Caco-2 (cell line): ENCODE measurements around the gene SPATS2L. TPM values are rescaled to one million over a fixed set of nuclear protein-coding genes. Genes with fewer than 3 reads are reported as not detected.

ENCODE experiments used
- BruUV-seq: library from RNA; stranded (reverse); fragments of 400-500 nt; replicated peaks from 2 replicates; lab custom pipeline; 2021; lab: Mats Ljungman, UMichigan
- CTCF ChIA-PET: fragments of 300-600 bp; sonication (Branson Sonifier 250); formaldehyde crosslinking; loops from one replicate; lab custom pipeline; 2022; ENCODE audit warnings: antibody characterized with exemption; lab: Charles Lee
- POLR2A ChIA-PET: fragments of 300-600 bp; sonication (Branson Sonifier 250); formaldehyde crosslinking; loops from one replicate; lab custom pipeline; 2022; ENCODE audit warnings: antibody characterized with exemption; lab: Charles Lee
- DNase-seq, 2 experiments: peaks; one replicate each; pipeline versions ENCODE4 v3.0.0 to v3.0.0-alpha.2; 2020 to 2022
- H3K27me3 ChIP-seq: replicated peaks from 2 replicates; pipeline ENCODE4 v1.6.0; 2011; ENCODE audit warnings: low read length; ENCODE audit not compliant: control insufficient read depth, insufficient read depth
- H3K36me3 ChIP-seq: 2 replicates; pipeline ENCODE4 v1.5.1; 2011; ENCODE audit warnings: low read length; ENCODE audit not compliant: control insufficient read depth, insufficient read depth
- H3K4me1 ChIP-seq: fragments of 250-450 bp; sonication (Bioruptor Pico); 2 replicates; pipeline ENCODE4 v1.5.1; 2020; ENCODE audit warnings: mild to moderate bottlenecking
- H3K4me3 ChIP-seq: 2 replicates; pipeline ENCODE4 v1.5.1; 2011; ENCODE audit warnings: low read depth, mild to moderate bottlenecking, control low read depth, low read length
- H3K9me3 ChIP-seq: fragments of 250-450 bp; sonication (Bioruptor Pico); 2 replicates; pipeline ENCODE4 v1.5.1; 2020; ENCODE audit warnings: mild to moderate bottlenecking, moderate library complexity
- H3K27ac Mint-ChIP-seq: one replicate; pipeline ENCODE4 v1.8.0; 2022; ENCODE audit warnings: mixed read lengths; ENCODE audit not compliant: unreplicated experiment
- H3K27me3 Mint-ChIP-seq: one replicate; pipeline ENCODE4 v1.8.0; 2022; ENCODE audit warnings: mixed read lengths; ENCODE audit not compliant: insufficient read depth, unreplicated experiment
- H3K36me3 Mint-ChIP-seq: one replicate; pipeline ENCODE4 v1.8.0; 2022; ENCODE audit warnings: mild to moderate bottlenecking, mixed read lengths; ENCODE audit not compliant: insufficient read depth, unreplicated experiment
- H3K4me1 Mint-ChIP-seq: one replicate; pipeline ENCODE4 v1.8.0; 2022; ENCODE audit warnings: low read depth, mixed read lengths; ENCODE audit not compliant: unreplicated experiment
- H3K4me3 Mint-ChIP-seq: one replicate; pipeline ENCODE4 v1.8.0; 2022; ENCODE audit warnings: mild to moderate bottlenecking, moderate library complexity, mixed read lengths; ENCODE audit not compliant: unreplicated experiment
- H3K9me3 Mint-ChIP-seq: one replicate; pipeline ENCODE4 v1.8.0; 2022; ENCODE audit warnings: mixed read lengths; ENCODE audit not compliant: unreplicated experiment
- CTCF ChIP-seq, 2 experiments: fragments of 200-600 bp in 1 of 2; IDR thresholded peaks; 1 replicate in 1 of 2; 2 replicates in 1 of 2; pipeline versions ENCODE4 v1.5.1 to v1.8.0; 2011 to 2022; ENCODE audit warnings: antibody characterized with exemption in 1 of 2, control low read depth in 1 of 2, inconsistent platforms in 1 of 2, low read depth in 1 of 2, low read length in 1 of 2, mild to moderate bottlenecking in 1 of 2, moderate library complexity in 1 of 2; ENCODE audit not compliant: insufficient read depth in 1 of 2, severe bottlenecking in 1 of 2, unreplicated experiment in 1 of 2
- intact Hi-C: fragments of 100-400 bp; cut with micrococcal nuclease; formaldehyde crosslinking; loops from one replicate; pipeline ENCODE4 v1.10.0; 2022; ENCODE audit not compliant: unreplicated experiment
- total RNA-seq: library from RNA; stranded (reverse); gene quantifications from 2 replicates; pipeline ENCODE4 v1.2.3, GENCODE V29; 2022

The SPATS2L gene
- total RNA-seq, 1 experiment from 2014 or later, result 196 TPM

DNA sequence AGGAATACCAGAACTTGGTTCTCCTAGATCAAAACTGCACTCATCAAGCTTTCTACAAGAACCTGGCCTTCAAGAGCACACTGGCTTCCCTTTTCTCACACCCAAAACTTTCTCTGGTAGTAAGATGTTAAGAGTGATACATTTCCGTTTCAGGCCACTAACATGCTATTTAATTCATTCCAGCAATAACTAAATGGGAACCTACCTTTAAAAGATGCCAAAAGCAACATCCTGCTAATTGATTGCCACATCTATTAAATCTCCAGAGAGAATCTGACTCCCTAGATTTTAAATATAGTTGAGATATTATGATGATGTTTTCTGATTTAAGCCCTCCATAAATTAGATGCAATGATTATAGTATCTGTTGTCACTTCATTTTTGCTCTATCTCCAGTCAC is 131.8 kb downstream of the SPATS2L start:
- Histone ChIP-seq H3K4me3 (no peak overlapping the region), H3K9me3 (no peaks in the 10 kb centered on the region), H3K4me1 (no peaks in the 10 kb centered on the region), H3K27me3 (no peaks in the 10 kb centered on the region), H3K36me3 (peaks cover 3% of the 10 kb centered on the region; the same call in 1 of the 2 replicates)
- no peak for TF ChIP-seq CTCF (IDR thresholded peaks at IDR 0.05; ENCODE audit: insufficient read depth in 1 of 2, low read depth in 1 of 2, low read length in 1 of 2, severe bottlenecking in 1 of 2, unreplicated experiment in 1 of 2)
- no peaks in the 10 kb centered on the region for H3K9me3 Mint-ChIP-seq
- BruUV-seq, result no TSS peak
- no peaks in the 10 kb centered on the region for H3K27me3 Mint-ChIP-seq
- DNase-seq, result no peak
- CTCF ChIA-PET, result no interaction called here
- no peak overlapping the region for H3K27ac Mint-ChIP-seq
- intact Hi-C loops, result no loop called here
- H3K4me3 Mint-ChIP-seq, result no peak overlapping the region
- H3K4me1 Mint-ChIP-seq, result no peaks in the 10 kb centered on the region
- POLR2A ChIA-PET, result no interaction called here
- peaks cover 85% of the 10 kb centered on the region for H3K36me3 Mint-ChIP-seq

- TF ChIP-seq CTCF (IDR thresholded peaks at IDR 0.05; ENCODE audit: insufficient read depth in 1 of 2, low read depth in 1 of 2, low read length in 1 of 2, severe bottlenecking in 1 of 2, unreplicated experiment in 1 of 2), result no peak
- Histone ChIP-seq H3K27me3 (no peaks in the 10 kb centered on the region), H3K4me1 (no peaks in the 10 kb centered on the region), H3K9me3 (no peaks in the 10 kb centered on the region), H3K4me3 (no peak overlapping the region), H3K36me3 (peaks cover 3% of the 10 kb centered on the region; the same call in 1 of the 2 replicates)
- Mint-ChIP-seq H3K36me3 (peaks cover 85% of the 10 kb centered on the region), H3K27me3 (no peaks in the 10 kb centered on the region), H3K4me3 (no peak overlapping the region), H3K9me3 (no peaks in the 10 kb centered on the region), H3K4me1 (no peaks in the 10 kb centered on the region), H3K27ac (no peak overlapping the region)
- BruUV-seq, result no TSS peak
- ChIA-PET CTCF (no interaction called here), POLR2A (no interaction called here)
- DNase-seq, result no peak
- intact Hi-C loops, result no loop called here
These were observed 132.4 kb downstream of the SPATS2L start for GRCh38 chr2:200438846-200439245.

- POLR2A ChIA-PET, result no interaction called here
- H3K36me3 Mint-ChIP-seq, result peaks cover 92% of the 10 kb centered on the region
- peaks cover 3% of the 10 kb centered on the region; the same call in 1 of the 2 replicates for H3K36me3 ChIP-seq
These were observed 133.5 kb downstream of the SPATS2L start for GRCh38 chr2:200439981-200440380.

More at GRCh38 chr2:200439981-200440380, 133.5 kb downstream of the SPATS2L start:
- CTCF ChIA-PET, result no interaction called here
- Histone ChIP-seq H3K27me3 (no peaks in the 10 kb centered on the region), H3K4me1 (no peaks in the 10 kb centered on the region), H3K9me3 (no peaks in the 10 kb centered on the region), H3K4me3 (no peak overlapping the region)
- DNase-seq, result no peak
- Mint-ChIP-seq H3K27ac (no peak overlapping the region), H3K4me1 (no peaks in the 10 kb centered on the region), H3K27me3 (no peaks in the 10 kb centered on the region), H3K9me3 (no peaks in the 10 kb centered on the region), H3K4me3 (no peak overlapping the region)
- no TSS peak for BruUV-seq
- intact Hi-C loops, result no loop called here
- no peak for TF ChIP-seq CTCF (IDR thresholded peaks at IDR 0.05; ENCODE audit: insufficient read depth in 1 of 2, low read depth in 1 of 2, low read length in 1 of 2, severe bottlenecking in 1 of 2, unreplicated experiment in 1 of 2)
